Tibial artery (tissue), 4 donors: ENCODE results near the gene BICRAL.

Experiments
- DNase-seq, 2 donors: peaks; one replicate each; pipeline ENCODE4 v3.0.0-alpha.2; 2019
- H3K27ac ChIP-seq, 2 donors: fragments of 200-600 bp; sonication (generic) in 1 of 2; 1 replicate in 1 of 2; 2 replicates in 1 of 2; pipeline ENCODE4 v1.5.1; 2018 to 2019; ENCODE audit warnings: mild to moderate bottlenecking in 1 of 2
- H3K27me3 ChIP-seq, 2 donors: fragments of 200-600 bp; sonication (generic) in 1 of 2; one replicate each; pipeline versions ENCODE4 v1.5.1 to v1.6.0; 2016 to 2019
- H3K36me3 ChIP-seq, 3 donors: fragments of 200-600 bp; sonication (generic) in 2 of 3; one replicate each; pipeline ENCODE4 v1.5.1; 2016 to 2019; ENCODE audit warnings: mild to moderate bottlenecking in 2 of 3
- H3K4me1 ChIP-seq, 4 donors: fragments of 200-600 bp; sonication (generic) in 2 of 4; 1 replicate in 3 of 4; 2 replicates in 1 of 4; pipeline ENCODE4 v1.5.1; 2016 to 2019
- H3K4me3 ChIP-seq, 2 donors: fragments of 200-600 bp; sonication (generic) in 1 of 2; 1 replicate in 1 of 2; 2 replicates in 1 of 2; pipeline ENCODE4 v1.5.1; 2018 to 2019; ENCODE audit warnings: mild to moderate bottlenecking in 2 of 2
- H3K9me3 ChIP-seq, 3 donors: fragments of 200-600 bp; sonication (generic) in 1 of 3; one replicate each; pipeline ENCODE4 v1.5.1; 2016 to 2019
- intact Hi-C: fragments of 100-400 bp; cut with DNase I; formaldehyde crosslinking; loops from one replicate; pipeline ENCODE4 v1.15.0; 2023; ENCODE audit warnings: low total_unique reads
- TF ChIP-seq, protein P1 (sequence below), 2 experiments: fragments of 200-600 bp in 1 of 2; fragments of 450-650 bp in 1 of 2; IDR thresholded peaks; one replicate each; pipeline ENCODE4 v1.5.1; 2017 to 2019; ENCODE audit warnings: antibody characterized with exemption in 2 of 2, mild to moderate bottlenecking in 1 of 2, moderate library complexity in 1 of 2

The BICRAL gene

DNA sequence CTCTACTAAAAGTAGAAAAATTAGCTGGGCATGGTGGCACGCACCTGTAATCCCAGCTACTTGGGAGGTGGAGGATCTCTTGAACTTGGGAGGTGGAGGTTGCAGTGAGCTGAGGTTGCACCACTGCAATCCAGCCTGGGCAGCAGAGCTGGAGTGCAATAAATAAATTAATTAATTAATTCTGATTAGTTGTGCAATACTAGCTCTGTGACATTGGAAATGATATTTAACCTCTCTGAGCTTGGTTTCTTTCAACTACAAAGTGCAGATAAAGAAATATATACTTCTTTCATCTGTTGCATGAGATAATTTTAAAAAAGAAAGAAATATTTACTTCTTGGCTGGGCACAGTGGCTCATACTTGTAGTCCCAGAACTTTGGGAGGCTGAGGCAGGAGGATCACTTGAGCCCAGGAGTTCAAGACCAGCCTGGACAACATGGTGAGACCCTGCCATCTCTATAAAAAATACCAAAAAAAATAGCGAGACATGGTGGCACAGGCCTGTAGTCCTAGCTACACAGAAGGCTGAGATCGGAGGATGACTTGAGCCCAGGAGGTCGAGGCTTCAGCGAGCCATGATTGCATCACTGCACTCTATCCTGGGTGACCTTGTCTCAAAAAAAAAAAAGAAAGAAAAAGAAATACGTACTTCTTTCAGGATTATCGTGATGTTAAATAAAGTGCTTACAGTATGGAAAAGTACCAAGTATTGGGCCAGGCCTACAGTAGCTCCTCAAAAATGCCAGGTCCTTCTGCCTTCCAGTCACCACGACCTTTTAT, 20.4 kb upstream of the BICRAL start:
- TF ChIP-seq, protein P1, sequence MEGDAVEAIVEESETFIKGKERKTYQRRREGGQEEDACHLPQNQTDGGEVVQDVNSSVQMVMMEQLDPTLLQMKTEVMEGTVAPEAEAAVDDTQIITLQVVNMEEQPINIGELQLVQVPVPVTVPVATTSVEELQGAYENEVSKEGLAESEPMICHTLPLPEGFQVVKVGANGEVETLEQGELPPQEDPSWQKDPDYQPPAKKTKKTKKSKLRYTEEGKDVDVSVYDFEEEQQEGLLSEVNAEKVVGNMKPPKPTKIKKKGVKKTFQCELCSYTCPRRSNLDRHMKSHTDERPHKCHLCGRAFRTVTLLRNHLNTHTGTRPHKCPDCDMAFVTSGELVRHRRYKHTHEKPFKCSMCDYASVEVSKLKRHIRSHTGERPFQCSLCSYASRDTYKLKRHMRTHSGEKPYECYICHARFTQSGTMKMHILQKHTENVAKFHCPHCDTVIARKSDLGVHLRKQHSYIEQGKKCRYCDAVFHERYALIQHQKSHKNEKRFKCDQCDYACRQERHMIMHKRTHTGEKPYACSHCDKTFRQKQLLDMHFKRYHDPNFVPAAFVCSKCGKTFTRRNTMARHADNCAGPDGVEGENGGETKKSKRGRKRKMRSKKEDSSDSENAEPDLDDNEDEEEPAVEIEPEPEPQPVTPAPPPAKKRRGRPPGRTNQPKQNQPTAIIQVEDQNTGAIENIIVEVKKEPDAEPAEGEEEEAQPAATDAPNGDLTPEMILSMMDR (IDR thresholded peaks at IDR 0.05): no peak
- H3K36me3 ChIP-seq: peaks cover 10 to 40% (median 11%) of the 10 kb centered on the region in 3 donors
- H3K27me3 ChIP-seq: no peaks in the 10 kb centered on the region
- H3K4me1 ChIP-seq: peaks cover 0 to 3% (median 0%) of the 10 kb centered on the region in 4 donors
- H3K27ac ChIP-seq: no peak overlapping the region
- DNase-seq: no peak
- H3K9me3 ChIP-seq: no peaks in the 10 kb centered on the region
- intact Hi-C loops: no loop called here
- no peak overlapping the region for H3K4me3 ChIP-seq

- no peak overlapping the region for H3K27ac ChIP-seq
- no peak overlapping the region for H3K4me3 ChIP-seq
- peaks cover 0 to 3% (median under 1%) of the 10 kb centered on the region in 4 donors for H3K4me1 ChIP-seq
- H3K27me3 ChIP-seq: no peaks in the 10 kb centered on the region
- peaks cover 10 to 37% (median 11%) of the 10 kb centered on the region in 3 donors for H3K36me3 ChIP-seq
- intact Hi-C loops: no loop called here
- TF ChIP-seq, protein P1 (IDR thresholded peaks at IDR 0.05): no peak
- no peaks in the 10 kb centered on the region for H3K9me3 ChIP-seq
- no peak for DNase-seq
Observed at GRCh38 chr6:42762426-42762859, 19.4 kb upstream of the BICRAL start.

DNA sequence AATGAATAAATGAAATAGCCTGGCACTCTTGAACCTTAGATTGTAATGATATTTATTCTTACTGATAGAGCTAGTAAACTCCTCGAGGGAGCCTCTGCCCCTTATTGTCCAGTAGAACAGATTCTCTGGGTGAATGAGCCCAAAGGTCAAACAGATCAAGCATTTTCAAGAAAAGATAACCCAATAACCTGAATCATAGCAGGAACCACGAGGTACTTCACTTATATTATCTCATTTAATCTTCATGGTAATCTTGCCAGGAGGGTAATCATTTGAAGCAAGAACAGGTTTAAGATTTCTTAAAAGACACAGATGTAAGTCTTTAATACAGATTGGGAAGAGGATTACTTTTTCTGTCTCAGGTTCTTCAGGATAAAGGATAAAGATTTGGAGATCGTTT, 18.9 kb upstream of the BICRAL start:
- DNase-seq: no peak
- Histone ChIP-seq H3K4me1 (peaks cover 0 to 4% (median 1%) of the 10 kb centered on the region in 4 donors), H3K27ac (no peak overlapping the region), H3K4me3 (no peak overlapping the region), H3K36me3 (peaks cover 10 to 33% (median 11%) of the 10 kb centered on the region in 3 donors), H3K27me3 (no peaks in the 10 kb centered on the region), H3K9me3 (no peaks in the 10 kb centered on the region)
- TF ChIP-seq, protein P1 (IDR thresholded peaks at IDR 0.05): no peak
- intact Hi-C loops: no loop called here

DNA sequence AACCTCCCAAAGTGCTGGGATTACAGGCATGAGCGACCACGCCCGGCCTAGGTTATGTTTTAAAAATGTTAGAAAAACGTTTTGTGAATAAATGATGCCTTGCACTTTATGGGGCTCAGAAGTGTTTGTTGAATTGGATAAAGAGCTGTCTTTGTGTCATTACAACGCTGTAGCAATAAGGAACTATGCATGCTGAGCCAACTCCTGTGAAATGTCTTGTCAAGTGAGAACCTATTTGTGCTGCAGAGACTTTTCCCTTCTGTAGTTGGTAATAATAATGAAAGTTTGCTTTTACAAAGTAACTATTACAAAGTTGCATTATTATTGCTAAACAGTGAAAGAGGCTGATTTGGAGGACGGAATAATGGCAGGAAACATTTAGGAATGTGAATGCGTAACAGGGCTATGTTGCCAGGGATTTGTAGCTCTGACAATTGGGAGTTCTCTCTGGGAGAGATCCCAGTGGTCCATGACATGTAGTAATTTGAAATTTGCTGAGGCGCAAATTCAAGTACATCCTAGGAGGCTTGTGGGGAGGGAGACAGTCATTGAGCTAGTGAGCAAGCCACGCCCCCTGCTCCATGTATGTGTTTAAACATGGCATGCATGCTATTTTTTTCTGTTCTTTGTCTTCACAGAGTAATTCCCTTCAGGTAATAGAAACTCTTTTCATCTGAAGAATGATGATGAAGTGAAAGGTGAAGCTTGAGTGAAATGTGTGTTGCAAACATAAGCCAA, 16.8 kb upstream of the BICRAL start:
- H3K4me1 ChIP-seq: peaks cover 0 to 4% (median 1%) of the 10 kb centered on the region in 4 donors
- no peak overlapping the region for H3K27ac ChIP-seq
- intact Hi-C loops: no loop called here
- H3K9me3 ChIP-seq: no peaks in the 10 kb centered on the region
- peaks cover 0 to 16% (median under 1%) of the 10 kb centered on the region in 3 donors for H3K36me3 ChIP-seq
- H3K4me3 ChIP-seq: no peak overlapping the region
- no peak for DNase-seq
- no peaks in the 10 kb centered on the region for H3K27me3 ChIP-seq
- TF ChIP-seq, protein P1 (IDR thresholded peaks at IDR 0.05): no peak

DNA sequence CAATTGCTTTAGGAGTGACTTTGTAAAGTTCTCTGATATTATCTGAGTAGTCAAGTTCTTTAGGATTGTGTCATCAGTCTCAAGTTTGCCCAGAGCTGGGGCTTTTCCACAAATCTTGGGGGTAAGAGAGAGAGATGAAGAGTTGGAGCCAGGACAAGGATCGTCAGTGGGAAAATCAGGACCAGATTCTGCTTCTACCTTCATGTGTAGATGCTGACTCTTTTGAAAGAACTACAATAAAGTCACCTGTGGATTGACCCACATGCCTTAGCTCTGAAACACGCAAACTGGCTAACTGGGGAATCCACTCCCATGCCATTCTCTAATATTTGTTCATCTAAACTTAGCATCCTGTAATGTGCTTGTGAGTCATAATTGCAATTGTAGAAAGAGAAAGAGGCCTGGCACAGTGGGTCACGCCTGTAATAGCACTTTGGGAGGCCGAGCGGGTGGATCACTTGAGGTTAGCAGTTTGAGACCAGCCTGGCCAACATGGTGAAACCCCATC, 15.6 kb upstream of the BICRAL start:
- Histone ChIP-seq H3K27me3 (no peaks in the 10 kb centered on the region), H3K4me3 (no peak overlapping the region), H3K4me1 (peaks cover 0 to 4% (median 1%) of the 10 kb centered on the region in 4 donors), H3K36me3 (peaks cover 0 to 8% (median 0%) of the 10 kb centered on the region in 3 donors), H3K27ac (no peak overlapping the region), H3K9me3 (no peaks in the 10 kb centered on the region)
- intact Hi-C loops: no loop called here
- DNase-seq: no peak
- TF ChIP-seq, protein P1 (IDR thresholded peaks at IDR 0.05): no peak
